Measurements from ENCODE around the gene INPP5B.

GRCh38 chr1:37923551-37923889, 23.3 kb downstream of the INPP5B start:
- TF ChIP-seq SIN3A (IDR thresholded peaks at IDR 0.05; ENCODE audit: borderline replicate concordance, insufficient read depth, low read length) (no peak), POLR2AphosphoS5 (IDR thresholded peaks at IDR 0.05; ENCODE audit: low read depth, low read length) (no peak)
